NCI-H1105 treated with DMSO at 0.1 percent for 48 hours (cell line): ENCODE results near the gene PLVAP.

ENCODE experiments used
- DNase-seq: peaks from one replicate; lab custom pipeline; 2025; lab: John Stamatoyannopoulos, UW

Gene PLVAP

GRCh38 chr19:17333611-17334413 is 43.3 kb downstream of the PLVAP start:
- DNase-seq = no peak

GRCh38 chr19:17332677-17333581 is 44.2 kb downstream of the PLVAP start:
- DNase-seq = no peak

GRCh38 chr19:17332360-17332676 is 44.8 kb downstream of the PLVAP start:
- no peak for DNase-seq

GRCh38 chr19:17331045-17331558 is 46.0 kb downstream of the PLVAP start:
- peak; percentile 39 for DNase-seq

- no peak for DNase-seq
Observed at GRCh38 chr19:17330262-17331044, 46.7 kb downstream of the PLVAP start.

GRCh38 chr19:17329366-17330261 is 47.5 kb downstream of the PLVAP start:
- no peak for DNase-seq

GRCh38 chr19:17328517-17329365 is 48.4 kb downstream of the PLVAP start:
- DNase-seq = peak; percentile 13

GRCh38 chr19:17327654-17328516 is 49.3 kb downstream of the PLVAP start:
- DNase-seq = peak; percentile 11

GRCh38 chr19:17327068-17327653 is 50.0 kb downstream of the PLVAP start:
- DNase-seq = no peak

GRCh38 chr19:17326595-17326966 is 50.6 kb downstream of the PLVAP start:
- no peak for DNase-seq

GRCh38 chr19:17325881-17326594 is 51.1 kb downstream of the PLVAP start:
- no peak for DNase-seq

GRCh38 chr19:17325133-17325532 is 52.0 kb downstream of the PLVAP start:
- DNase-seq = no peak

- no peak for DNase-seq
Observed at GRCh38 chr19:17324357-17325114, 52.6 kb downstream of the PLVAP start.

- DNase-seq = no peak
Observed at GRCh38 chr19:17323964-17324332, 53.2 kb downstream of the PLVAP start.

- no peak for DNase-seq
Observed at GRCh38 chr19:17323300-17323963, 53.7 kb downstream of the PLVAP start.

- no peak for DNase-seq
Observed at GRCh38 chr19:17322854-17323253, 54.3 kb downstream of the PLVAP start.
